ENCODE results near the gene SDHA.
"Not testable (repeated sequence)": the region's sequence is repeated elsewhere in the genome, so short reads cannot be mapped to it uniquely, and the experiment has no call there.

The SDHA gene

DNA sequence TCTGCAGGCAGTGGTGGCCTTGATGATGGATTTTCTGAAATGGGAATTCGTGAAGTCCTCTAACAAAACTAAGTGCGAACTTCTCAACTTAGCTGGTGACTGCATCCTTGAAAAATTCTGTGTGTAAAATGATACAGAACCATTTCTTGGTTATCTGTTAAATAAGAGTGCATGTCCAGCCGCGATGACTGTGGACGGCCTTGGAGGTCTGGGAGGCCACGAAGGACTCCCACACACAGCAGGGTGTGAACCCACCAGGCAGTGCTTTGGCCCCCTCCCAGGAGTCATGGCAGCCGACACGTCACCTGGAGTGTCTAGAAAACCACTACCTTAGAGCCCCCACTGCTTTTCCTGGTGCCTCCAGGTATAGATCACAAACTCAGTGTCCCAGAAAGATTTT lies 85.6 kb downstream of the SDHA start:
- not testable (repeated sequence) for DNase-seq

DNA sequence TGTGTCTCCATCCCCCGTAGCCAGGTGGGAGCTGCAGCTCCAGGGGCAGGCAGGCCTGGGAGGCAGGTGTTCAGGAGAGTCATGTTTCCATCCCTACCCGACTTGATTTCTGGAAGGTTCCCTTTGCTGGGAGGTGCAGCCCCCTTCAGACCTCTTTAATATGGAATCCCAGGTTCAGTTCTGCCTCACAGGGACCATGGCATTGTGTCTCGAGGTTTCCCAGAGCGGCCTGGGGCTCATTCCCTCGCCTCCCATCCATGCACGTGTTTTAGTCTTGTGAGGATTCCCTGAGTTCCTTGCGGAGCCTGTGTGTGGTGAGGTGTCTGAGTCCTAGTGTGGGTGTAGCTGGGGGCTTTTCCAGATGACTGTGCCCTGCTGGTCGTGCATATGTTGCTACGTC lies 86.9 kb downstream of the SDHA start:
- no peak for DNase-seq

DNA sequence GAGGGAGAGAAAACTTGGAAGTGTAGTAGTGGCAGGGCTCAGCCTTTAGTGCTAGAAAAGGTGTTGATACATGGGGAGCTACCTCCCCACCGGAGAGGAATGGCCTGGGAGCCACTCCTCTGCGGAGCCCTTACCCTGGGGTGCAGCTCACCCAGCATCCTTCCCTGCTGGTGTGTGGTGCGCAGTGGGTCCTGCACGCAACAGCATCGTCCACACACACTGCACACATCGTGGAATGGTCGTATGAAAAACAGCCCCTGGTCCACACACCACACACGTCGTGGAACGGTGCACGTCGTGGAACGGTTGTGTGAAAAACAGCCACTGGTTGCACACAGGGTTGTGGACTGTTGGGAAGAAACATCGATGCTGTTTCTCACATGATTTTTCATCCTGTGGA lies 87.3 kb downstream of the SDHA start:
- no peak for DNase-seq

DNA sequence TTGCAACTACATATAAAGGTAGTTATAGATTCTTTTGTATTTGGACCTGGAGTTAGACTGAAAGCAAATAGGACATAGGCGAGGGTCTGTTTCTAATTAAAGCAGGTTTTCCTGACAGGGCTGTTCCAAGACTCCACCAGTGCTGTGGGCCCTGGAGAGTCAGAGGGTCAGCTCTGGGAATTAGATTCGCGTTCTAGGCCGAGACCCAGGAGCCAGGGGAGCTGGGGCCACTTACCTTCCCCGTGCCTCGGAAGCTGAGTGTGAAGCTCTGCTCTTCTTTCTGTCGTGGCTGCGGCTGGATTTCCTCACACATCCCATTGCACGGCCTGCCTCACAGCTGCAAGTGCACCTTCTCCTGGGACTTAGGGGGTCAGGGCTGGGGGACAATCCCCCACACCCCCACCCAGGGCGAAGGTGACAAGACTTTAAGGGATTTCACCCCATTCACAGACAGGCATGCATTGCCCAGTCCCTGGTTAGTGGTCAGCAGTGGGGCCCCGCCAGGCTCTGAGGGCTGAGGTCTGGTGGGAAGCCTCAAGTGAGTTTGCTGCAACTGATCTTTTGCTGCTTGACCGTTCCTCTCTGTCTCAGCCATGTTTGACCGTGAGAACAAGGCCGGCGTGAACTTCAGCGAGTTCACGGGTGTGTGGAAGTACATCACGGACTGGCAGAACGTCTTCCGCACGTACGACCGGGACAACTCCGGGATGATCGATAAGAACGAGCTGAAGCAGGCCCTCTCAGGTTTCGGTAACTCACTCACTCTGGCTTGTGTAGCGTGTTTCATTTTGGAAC lies 88.1 kb downstream of the SDHA start:
- DNase-seq, result no peak
